Fibroblast of skin of back (primary cell): Measurements from ENCODE around the gene LUC7L2.
"Not testable (repeated sequence)": the region's sequence is repeated elsewhere in the genome, so short reads cannot be mapped to it uniquely, and the experiment has no call there.

ENCODE experiments used
- DNase-seq: peaks from one replicate; pipeline ENCODE4 v3.0.0-alpha.2; 2013

LUC7L2 gene

DNA sequence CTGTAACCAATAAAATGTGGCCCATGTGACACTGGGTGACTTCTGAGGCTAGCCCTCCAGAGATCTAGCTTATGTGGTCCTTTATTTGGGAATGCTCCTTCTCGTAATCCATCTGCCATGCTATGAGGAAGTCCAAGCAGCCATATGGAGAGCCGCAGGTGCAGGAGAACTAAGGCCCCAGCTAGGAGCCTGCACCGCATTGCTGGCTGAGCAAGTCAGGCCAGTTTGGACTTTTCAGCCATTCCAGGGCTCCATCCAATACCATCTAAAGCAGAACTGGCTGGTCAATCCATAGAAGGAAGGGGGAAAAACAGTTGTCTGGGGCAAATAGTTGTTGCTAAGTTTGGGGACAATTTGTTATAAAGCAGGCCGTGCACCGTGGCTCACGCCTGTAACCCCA lies 91.2 kb downstream of the LUC7L2 start:
- no peak for DNase-seq

DNA sequence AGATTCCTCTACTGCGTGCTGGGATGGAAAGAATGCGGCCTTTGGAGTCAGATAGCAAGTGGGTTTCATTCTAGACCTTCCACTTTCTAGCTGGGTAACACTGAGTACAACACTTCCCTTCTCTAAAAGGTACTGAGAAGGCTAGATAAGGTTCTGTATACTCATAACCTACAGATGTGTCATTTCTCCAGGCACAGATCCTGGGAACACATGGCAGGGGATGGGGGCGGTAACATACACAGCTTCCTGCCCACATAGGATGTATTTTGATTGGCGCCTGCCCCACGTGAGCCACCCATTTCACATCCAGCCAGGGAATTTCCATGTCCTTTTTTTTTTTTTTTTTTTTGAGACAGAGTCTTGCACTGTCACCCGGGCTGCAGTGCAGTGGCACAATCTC lies 91.9 kb downstream of the LUC7L2 start:
- peak; percentile 74 for DNase-seq

DNA sequence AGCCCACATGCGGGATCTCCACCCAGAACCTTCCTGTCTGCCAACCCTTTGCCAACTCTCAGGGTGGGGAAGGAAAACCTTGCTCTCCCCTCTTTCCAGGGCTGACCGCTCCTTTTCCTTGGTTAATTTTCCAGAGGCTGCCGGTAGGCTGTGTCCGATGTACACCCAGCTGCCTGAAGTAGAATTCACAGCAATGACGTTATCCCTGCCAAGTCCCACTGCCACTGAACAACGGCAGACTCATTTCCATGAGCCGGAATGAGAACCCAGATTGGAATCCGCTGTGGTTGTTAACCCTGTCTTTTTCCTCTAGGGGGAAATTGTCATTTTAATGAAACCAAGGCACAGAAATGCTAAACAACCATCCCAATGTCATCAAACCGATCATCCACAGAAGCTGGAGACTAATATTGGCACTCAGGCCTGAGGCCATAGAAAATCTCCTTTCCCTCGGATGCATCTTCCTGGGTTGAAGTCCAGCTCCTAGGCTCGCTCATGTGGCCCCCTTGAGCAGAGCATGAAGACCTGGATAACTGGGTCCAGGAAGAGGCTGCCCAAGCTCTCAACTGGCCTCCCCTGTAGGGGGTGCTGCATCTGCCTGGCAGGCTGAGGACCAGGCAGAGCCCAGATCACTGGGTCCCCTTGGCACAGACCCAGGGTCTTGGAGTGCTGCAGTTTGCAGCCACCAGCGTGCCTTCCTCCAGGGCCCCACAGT lies 93.4 kb downstream of the LUC7L2 start:
- DNase-seq, result peak; percentile 90

DNA sequence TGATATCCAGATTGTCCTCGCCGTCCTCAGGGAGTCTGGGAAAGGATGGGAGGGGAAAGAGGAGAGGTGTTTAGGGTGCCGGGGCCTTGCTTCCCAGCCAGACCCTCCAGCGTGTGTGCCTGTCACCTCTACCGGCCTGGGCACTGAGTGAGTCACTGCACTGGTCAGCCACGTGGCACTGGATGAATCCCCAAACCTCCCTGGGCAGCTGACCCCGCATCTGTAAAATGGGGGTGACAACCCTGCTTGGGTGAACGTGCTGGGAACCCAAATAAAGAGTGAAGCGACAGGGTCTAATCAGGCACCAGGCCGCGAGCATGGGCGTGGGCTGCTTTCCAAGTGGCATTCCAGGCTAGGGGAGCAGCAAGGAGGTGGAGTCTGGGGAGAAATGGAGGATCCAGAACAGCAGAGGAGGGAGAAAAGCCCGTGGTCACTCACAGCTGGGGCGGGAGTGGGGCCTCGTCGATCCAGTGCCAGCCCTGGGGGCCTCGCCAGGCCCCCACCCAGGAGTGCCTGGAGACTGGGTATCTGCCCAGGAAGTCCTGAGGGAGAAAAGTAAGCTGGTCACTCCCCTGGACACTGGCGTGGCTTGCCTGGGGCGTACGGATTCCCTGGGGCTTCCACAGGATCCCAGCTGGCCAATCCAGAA lies 94.1 kb downstream of the LUC7L2 start:
- DNase-seq, result peak; percentile 23

DNA sequence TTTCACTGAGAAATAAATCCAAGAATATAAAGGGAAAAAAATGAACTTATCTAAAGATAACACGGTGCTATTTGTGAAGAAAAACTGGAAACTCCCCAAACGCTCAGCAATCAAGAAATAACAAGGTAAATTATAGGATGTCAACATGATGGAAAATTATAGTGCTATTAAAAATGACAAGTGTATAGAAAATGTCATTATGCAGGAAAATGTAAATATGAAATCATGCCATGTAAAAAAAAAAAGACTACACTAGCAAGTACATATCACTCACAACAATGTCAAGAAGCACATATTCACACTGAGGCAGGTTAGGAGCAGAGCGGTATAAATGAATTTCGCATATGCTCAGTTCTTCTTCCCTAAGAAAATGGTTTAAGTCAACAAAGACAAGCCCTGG lies 96.1 kb downstream of the LUC7L2 start:
- no peak for DNase-seq

DNA sequence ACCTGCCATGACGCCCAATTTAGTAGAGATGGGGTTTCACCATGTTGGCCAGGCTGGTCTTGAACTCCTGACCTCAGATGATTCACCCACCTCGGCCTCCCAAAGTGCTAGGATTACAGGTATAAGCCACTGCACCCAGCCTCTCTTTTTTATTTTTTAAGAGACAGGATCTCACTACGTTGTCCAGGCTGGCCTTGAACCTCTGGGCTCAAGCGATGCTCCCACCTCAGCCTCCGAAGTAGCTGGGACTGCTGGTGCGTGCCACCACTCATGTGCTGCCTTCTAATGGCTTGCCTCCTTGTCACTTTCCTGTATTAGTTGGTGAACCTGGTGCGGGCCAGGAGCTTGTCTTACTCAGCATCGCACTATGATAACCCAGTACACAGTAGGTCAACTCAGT lies 96.8 kb downstream of the LUC7L2 start:
- DNase-seq, result no peak

DNA sequence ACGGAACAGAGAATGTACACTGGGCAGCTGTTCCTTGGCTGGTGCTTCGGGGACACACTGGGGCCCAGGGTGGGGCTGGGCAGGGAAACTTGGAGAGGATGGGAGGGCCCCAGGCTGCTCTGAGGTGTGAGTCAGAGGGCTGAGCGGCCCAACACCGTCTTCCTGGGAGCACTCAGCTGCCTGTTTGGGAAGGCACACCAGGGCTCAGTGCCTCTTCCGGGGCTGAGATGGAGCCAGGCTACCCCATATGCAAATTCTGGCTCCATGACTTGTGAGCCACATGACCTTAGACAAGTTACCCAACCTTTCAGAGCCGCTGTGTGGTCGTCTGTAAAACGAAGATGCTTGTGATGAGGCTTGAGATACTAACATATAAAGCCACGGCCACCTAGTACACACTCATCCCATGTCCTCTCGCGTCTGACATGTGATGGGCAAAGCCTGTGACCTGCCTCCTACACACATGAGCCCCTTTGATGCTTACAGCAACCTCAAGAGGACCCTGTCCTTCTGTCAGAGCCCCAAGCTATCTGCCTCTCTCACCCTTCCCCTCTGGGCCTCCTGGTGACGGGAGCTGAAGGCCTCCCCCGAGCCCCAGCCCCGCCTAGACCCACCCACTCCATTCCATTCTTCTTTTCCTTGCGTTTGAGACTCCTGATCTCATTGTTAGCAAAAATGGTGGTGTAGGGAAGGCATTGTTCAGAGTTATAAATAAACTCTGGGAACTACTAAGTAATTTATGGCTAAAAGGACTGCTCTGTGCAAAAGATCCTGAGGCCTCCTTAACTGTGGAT lies 97.7 kb downstream of the LUC7L2 start:
- peak; percentile 48 for DNase-seq

DNA sequence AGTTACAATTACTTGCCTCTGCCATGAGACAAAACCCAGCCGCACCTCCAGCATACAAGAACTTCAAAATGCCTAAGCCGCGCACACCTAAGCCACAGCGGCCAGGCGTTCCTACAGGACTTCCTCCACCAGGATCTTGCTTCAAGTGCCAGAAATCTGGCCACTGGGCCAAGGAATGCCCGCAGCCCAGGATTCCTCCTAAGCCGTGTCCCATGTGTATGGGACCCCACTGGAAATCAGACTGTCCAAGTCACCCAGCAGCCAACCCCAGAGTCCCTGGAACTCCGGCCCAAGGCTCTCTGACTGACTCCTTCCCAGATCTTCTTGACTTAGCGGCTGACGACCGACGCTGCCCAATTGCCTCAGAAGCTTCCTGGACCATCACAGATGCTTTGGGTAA lies 103.7 kb downstream of the LUC7L2 start:
- not testable (repeated sequence) for DNase-seq

DNA sequence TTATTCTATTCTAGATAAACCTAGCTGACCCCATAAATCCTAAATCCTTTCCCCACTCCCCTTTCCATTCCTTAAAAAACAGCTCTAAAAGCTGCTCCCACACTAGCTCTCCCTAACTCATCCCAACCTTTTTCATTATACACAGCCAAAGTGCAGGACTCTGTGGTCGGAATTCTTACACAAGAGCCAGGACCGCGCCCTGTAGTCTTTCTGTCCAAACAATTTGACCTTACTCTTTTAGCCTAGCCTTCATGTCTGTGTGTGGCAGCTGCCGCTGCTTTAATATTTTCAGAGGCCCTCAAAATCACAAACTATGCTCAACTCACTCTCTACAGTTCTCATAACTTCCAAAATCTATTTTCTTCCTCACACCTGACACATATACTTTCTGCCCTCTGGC lies 104.8 kb downstream of the LUC7L2 start:
- not testable (repeated sequence) for DNase-seq

DNA sequence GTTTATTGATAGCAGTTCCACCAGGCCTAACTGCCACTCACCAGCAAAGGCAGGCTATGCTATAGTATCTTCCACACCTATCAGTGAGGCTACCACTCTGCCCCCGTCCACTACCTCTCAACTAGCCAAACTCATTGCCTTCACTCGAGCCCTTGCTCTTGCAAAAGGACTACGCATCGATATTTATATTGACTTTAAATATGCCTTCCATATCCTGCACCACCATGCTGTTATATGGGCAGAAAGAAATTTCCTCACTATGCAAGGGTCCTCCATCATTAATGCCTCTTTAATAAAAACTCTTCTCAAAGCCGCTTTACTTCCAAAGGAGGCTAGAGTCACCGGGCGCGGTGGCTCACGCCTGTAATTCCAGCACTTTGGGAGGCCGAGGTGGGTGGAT lies 105.4 kb downstream of the LUC7L2 start:
- not testable (repeated sequence) for DNase-seq

DNA sequence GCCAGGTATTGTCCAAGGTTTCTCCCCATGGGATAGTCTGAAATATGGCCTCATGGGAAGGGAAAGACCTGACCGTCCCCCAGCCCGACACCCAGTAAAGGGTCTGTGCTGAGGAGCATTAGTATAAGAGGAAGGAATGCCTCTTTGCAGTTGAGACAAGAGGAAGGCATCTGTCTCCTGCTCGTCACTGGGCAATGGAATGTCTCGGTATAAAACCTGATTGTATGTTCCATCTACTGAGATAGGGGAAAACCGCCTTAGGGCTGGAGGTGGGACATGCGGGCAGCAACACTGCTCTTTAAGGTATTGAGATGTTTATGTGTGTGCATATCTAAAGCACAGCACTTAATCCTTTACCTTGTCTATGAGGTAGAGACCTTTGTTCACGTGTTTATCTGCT lies 108.0 kb downstream of the LUC7L2 start:
- not testable (repeated sequence) for DNase-seq

DNA sequence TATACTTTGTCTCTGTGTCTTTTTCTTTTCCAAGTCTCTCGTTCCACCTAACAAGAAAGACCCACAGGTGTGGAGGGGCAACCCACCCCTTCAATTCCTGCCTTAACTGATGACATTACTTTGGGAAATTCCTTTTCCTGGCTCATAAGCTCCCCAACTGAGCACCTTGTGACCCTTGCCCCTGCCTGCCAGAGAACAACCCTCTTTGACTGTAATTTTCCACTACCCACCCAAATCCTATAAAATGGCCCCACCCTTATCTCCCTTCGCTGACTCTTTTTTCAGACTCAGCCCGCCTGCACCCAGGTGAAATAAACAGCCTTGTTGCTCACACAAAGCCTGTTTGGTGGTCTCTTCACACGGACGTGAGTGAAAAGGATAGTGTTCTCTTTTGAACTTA lies 108.6 kb downstream of the LUC7L2 start:
- DNase-seq, result not testable (repeated sequence)

DNA sequence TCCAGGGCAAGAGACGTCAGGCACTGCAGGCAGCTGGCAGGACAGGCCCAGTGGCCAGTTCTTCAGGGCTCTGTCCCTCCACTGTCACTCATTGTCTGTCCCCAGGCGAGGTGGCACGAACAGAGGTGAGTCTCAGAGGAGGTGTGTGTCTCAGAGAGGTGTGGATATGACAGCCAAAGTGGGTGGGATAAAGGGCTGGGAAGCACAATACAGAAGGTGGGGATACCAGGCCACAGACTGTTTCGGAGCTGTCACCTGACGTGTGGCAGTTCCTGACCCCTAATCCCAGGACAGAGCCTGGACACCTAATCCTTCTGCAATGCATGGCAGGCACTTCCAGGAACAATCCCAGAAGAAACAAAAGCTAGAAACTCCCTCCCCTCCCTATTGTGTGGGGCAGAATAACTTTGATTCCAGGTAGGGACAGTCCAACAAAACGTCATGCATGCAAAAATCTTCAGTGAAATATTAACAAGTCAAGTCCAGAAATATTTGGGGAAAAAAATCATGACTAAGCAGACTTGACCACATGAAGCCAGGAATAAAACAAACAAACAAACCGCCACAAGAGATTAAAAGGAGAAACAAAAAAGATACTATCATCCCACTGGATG lies 112.2 kb downstream of the LUC7L2 start:
- DNase-seq, result no peak
